GM12892 (cell line): ENCODE data around the gene ECE1.

ENCODE experiments used
- POLR2A ChIP-seq: IDR thresholded peaks from 2 replicates; pipeline ENCODE4 v1.6.1; 2011; ENCODE audit warnings: low read depth, low read length, control low read depth
- TAF1 ChIP-seq: IDR thresholded peaks from 2 replicates; pipeline ENCODE4 v1.6.1; 2011; ENCODE audit warnings: low read depth, mild to moderate bottlenecking, control low read depth, low read length, borderline replicate concordance

- no peak for TF ChIP-seq TAF1
- no peak for TF ChIP-seq POLR2A
Measured at GRCh38 chr1:21317690-21318043, 27.4 kb upstream of the ECE1 start.
